HFF-Myc (cell line): ENCODE data around the gene OVOL1.

Source experiments
- DNase-seq: peaks from one replicate; pipeline ENCODE4 v3.0.0-alpha.2; 2011; ENCODE audit warnings: low read depth; ENCODE audit errors: extremely low read depth
- H3K4me3 ChIP-seq: replicated peaks from 2 replicates; pipeline ENCODE4 v1.5.1; 2011; ENCODE audit warnings: low read depth, mild to moderate bottlenecking, control low read depth, low read length
- TF ChIP-seq, protein P1 (sequence below): IDR thresholded peaks from 2 replicates; pipeline ENCODE4 v1.5.1; 2012; ENCODE audit warnings: mild to moderate bottlenecking, low read depth, low read length, control low read depth; ENCODE audit errors: missing control alignments

The OVOL1 gene

DNA sequence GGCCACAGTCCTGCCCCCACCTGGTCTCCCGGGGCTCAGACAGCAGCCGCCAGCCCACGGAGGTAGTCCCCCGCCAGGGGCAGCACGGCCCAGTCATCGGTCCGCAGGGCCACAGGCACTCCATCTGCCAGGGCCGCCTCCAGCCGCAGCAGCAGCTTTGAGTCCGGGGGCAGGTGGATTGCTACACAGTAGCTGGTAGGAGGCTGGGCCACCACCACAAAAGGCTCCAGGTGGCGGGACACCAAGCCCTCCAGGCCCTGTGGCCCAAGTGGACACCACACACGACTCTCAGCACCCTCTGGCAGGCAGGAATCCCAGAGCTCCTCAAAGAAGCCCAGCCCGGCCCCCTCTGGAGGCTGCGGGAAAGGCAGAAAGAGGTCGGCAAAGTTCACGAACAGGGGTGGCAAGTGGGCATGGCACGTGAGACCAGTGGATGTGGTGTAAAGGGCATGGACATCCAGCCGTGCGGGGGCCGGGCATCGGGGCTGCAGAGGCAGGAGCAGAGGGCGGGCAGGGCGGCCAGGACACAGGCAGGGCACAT lies 9.0 kb upstream of the OVOL1 start:
- no peak overlapping the region for H3K4me3 ChIP-seq
- TF ChIP-seq, protein P1, sequence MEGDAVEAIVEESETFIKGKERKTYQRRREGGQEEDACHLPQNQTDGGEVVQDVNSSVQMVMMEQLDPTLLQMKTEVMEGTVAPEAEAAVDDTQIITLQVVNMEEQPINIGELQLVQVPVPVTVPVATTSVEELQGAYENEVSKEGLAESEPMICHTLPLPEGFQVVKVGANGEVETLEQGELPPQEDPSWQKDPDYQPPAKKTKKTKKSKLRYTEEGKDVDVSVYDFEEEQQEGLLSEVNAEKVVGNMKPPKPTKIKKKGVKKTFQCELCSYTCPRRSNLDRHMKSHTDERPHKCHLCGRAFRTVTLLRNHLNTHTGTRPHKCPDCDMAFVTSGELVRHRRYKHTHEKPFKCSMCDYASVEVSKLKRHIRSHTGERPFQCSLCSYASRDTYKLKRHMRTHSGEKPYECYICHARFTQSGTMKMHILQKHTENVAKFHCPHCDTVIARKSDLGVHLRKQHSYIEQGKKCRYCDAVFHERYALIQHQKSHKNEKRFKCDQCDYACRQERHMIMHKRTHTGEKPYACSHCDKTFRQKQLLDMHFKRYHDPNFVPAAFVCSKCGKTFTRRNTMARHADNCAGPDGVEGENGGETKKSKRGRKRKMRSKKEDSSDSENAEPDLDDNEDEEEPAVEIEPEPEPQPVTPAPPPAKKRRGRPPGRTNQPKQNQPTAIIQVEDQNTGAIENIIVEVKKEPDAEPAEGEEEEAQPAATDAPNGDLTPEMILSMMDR: no peak
- no peak for DNase-seq

DNA sequence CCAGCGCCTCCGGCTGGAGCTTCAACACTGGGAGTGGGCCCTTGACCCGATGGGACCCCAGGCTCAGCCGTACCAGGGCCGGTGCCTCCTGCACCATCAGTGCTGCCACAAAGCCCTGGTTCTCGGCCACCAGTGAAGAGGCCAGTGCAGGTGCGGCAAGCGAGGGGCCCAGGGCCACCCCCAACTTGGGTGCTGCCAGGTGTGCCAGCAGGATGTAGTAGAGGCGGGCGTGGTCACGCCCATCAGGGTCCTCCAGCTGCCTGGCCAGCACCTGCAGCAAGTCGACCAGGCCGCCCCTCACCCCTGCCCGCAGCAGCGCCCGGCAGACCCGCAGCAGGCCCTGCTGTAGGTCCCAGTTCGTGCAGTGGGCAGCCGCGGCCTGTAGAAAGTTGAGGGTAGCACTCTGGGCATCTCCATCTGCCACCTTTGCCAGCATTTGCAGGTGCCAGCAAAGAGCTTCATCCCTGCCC lies 8.4 kb upstream of the OVOL1 start:
- H3K4me3 ChIP-seq: no peak overlapping the region
- no peak for DNase-seq
- TF ChIP-seq, protein P1: no peak

DNA sequence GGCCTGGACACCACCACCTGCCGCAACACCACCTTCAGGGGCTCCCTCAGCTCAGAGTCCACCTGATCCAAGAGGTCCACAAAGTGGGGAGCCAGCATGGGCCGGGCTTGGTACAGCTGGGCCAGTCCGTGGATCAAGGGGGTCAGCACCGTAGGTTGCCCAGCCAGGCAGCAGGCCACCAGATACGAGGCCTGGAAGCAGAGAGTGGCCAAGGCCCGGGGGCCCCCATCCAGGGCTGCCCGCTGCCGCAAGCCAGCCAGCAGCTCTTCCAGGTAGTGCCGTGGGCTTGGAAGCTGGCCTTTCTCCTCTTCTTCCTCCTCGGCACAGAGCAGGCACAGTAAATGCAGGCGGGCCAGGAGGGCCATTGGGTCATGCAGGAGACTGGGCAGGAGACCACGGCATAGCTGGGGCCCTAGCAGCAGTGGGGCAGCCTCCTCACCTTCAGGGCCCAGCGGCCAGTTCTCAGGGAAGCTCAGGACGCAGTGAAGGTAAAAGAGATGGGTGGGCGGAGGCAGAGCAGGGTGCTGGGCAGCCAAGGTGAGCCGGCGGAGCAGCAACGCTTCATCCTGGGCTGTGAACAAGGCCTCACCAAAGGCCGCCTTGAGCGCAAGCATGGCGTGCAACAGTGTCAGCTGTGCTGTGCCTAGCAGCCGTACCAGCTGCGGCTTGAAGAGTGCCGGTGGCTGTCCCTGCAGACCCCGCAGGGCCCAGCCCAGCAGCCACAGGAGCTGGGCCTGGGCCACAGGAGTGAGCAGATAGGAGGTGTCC lies 7.8 kb upstream of the OVOL1 start:
- TF ChIP-seq, protein P1: no peak
- H3K4me3 ChIP-seq: peak overlapping the region; percentile 76
- no peak for DNase-seq

DNA sequence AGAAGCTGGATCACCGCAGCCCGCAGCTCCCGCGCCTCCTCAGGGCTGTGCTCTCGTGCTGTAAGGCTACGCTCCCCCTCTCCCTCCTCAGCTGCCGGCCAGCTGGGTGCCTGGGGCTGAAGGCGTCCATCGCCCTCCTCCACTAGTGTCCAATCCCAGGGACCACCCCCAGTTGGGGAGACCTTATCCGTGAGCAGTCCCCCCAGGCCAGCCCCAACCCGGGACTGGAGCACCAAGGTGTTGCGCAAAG lies 7.3 kb upstream of the OVOL1 start:
- TF ChIP-seq, protein P1: no peak
- H3K4me3 ChIP-seq: peak overlapping the region; percentile 76
- no peak for DNase-seq

DNA sequence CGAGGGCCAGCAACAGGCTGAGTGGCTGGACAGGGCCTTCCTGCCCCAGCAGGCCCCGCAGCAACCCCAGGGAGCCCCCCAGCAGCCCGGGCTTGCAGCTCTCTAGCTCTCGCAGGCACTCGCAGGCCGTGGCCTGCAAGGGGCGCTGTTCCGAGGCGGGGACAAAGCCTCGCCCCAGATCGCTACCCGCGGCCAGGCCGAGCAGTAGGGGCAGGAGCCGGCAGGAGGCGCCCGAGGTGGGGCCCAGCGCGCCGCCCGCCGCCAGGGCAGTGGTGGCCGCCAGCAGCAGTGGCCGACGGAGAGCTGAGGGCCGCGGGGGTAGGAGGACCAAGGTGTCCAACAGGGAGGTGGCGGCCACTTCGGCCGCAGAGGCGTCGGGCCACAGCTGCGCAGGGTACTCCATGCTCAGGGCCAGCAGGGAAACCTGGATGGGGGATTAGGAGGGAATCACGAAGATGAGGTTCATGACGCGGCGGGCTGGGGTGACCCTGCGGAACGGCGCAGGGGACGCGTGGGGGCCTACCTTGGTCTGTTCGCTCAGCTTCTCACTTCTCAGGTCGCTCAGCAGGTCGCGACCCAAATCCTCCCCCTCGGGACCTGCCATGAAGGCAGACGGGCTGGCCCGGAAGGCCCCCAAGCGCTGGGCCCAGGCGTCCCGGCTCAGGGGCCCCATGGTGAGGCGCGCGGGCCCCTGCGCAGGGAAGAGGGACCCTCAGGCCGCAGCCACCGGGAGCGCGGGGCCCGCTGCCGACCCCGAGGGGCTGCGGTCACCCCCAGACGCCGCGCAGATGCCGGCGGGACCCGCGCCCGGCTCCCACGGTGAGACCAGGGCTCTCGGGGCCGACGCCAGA lies 6.7 kb upstream of the OVOL1 start:
- TF ChIP-seq, protein P1: peak; percentile 95

DNA sequence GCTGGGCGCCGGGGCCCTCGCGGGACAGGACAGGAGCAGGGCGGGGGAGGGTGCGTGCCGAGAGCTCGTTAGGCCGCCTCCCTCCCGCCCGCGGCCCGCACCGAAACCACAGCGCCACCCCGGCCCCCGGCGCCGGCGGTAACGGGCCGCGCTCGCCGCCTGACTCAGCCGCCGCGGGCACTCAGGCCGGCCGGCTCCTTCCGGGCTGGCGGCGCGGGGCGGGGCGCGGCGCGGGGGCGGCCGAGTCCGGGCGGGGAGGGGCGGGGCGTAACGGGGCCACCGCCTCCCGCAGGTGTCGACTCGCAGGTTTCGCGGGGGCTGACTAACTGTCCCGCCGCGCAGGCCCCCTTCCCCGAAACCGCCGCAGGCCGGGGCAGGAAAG lies 6.1 kb upstream of the OVOL1 start, which contains the start of gene AP5B1:
AP5B1 (minus strand) TSS at position 207 of the 382 bp plus-strand sequence. CDS start 385 bp downstream, outside the sequence.
- TF ChIP-seq, protein P1: no peak
- no peak for DNase-seq
- peak within 1 kb of the TSS; percentile 76 for H3K4me3 ChIP-seq

More for the DNA sequence above, 6.7 kb upstream of the OVOL1 start:
- H3K4me3 ChIP-seq: peak overlapping the region; percentile 76
- DNase-seq: peak; percentile 29
